Neuronal stem cell (in vitro differentiated cells): Measurements from ENCODE around the gene BZW2.
"Not testable (repeated sequence)": the region's sequence is repeated elsewhere in the genome, so short reads cannot be mapped to it uniquely, and the experiment has no call there.

Source experiments
- DNase-seq: peaks from one replicate; pipeline ENCODE4 v3.0.0-alpha.2; 2013; ENCODE audit warnings: low spot score
- H2AFZ ChIP-seq: one replicate; pipeline ENCODE4 v1.6.1; 2013; ENCODE audit warnings: mild to moderate bottlenecking, low read length, inconsistent platforms
- H2AK5ac ChIP-seq: 2 replicates; pipeline ENCODE4 v1.6.1; 2013; ENCODE audit warnings: low read depth, mild to moderate bottlenecking, inconsistent platforms, low read length, moderate library complexity, mixed read lengths
- H2BK120ac ChIP-seq: 2 replicates; pipeline ENCODE4 v1.6.1; 2013; ENCODE audit warnings: low read depth, mild to moderate bottlenecking, inconsistent platforms, low read length, moderate library complexity, mixed read lengths
- H2BK12ac ChIP-seq: one replicate; pipeline ENCODE4 v1.6.1; 2013; ENCODE audit warnings: low read length, inconsistent platforms
- H2BK15ac ChIP-seq: 2 replicates; pipeline ENCODE4 v1.6.1; 2013; ENCODE audit warnings: mild to moderate bottlenecking, low read length, inconsistent platforms, mixed read lengths
- H2BK5ac ChIP-seq: one replicate; pipeline ENCODE4 v1.6.1; 2013; ENCODE audit warnings: inconsistent platforms, mild to moderate bottlenecking, low read length, moderate library complexity
- H3K14ac ChIP-seq: one replicate; pipeline ENCODE4 v1.6.1; 2013; ENCODE audit warnings: low read length, inconsistent platforms
- H3K18ac ChIP-seq: 2 replicates; pipeline ENCODE4 v1.6.1; 2013; ENCODE audit warnings: low read length, inconsistent platforms
- H3K23ac ChIP-seq: 2 replicates; pipeline ENCODE4 v1.6.1; 2013; ENCODE audit warnings: low read depth, mild to moderate bottlenecking, mixed read lengths, low read length, inconsistent platforms; ENCODE audit not compliant: poor library complexity
- H3K27ac ChIP-seq: replicated peaks from 3 replicates; pipeline ENCODE4 v1.5.1; 2013; ENCODE audit warnings: low read length, inconsistent platforms
- H3K27me3 ChIP-seq, 3 experiments: 2 replicates each; pipeline ENCODE4 v1.6.1; 2013; ENCODE audit warnings: low read length in 3 of 3, mild to moderate bottlenecking in 2 of 3, inconsistent platforms in 1 of 3, low read depth in 1 of 3, mixed read lengths in 1 of 3, moderate library complexity in 1 of 3; ENCODE audit not compliant: control insufficient read depth in 3 of 3, insufficient read depth in 3 of 3
- H3K36me3 ChIP-seq, 2 donors: replicated peaks in 1 of 2; 2 replicates each; pipeline ENCODE4 v1.6.1; 2013; ENCODE audit warnings: low read length in 2 of 2; ENCODE audit not compliant: control insufficient read depth in 2 of 2, insufficient read depth in 2 of 2
- H3K4ac ChIP-seq: 2 replicates; pipeline ENCODE4 v1.6.1; 2013; ENCODE audit warnings: inconsistent platforms, mild to moderate bottlenecking, low read length, moderate library complexity
- H3K4me1 ChIP-seq, 2 donors: 1 replicate in 1 of 2; 2 replicates in 1 of 2; pipeline ENCODE4 v1.6.1; 2013; ENCODE audit warnings: low read length in 2 of 2, low read depth in 1 of 2; ENCODE audit not compliant: control insufficient read depth in 2 of 2, insufficient read depth in 1 of 2
- H3K4me2 ChIP-seq: one replicate; pipeline ENCODE4 v1.6.1; 2013; ENCODE audit warnings: mild to moderate bottlenecking, low read length, inconsistent platforms; ENCODE audit not compliant: insufficient read depth, poor library complexity, severe bottlenecking
- H3K4me3 ChIP-seq, 2 donors: 2 replicates each; pipeline ENCODE4 v1.5.1; 2013; ENCODE audit warnings: low read length in 2 of 2, mild to moderate bottlenecking in 2 of 2, inconsistent platforms in 1 of 2, moderate library complexity in 1 of 2
- H3K79me1 ChIP-seq: one replicate; pipeline ENCODE4 v1.6.1; 2013; ENCODE audit warnings: low read depth, mild to moderate bottlenecking, inconsistent platforms, low read length, moderate library complexity
- H3K9ac ChIP-seq: one replicate; pipeline ENCODE4 v1.6.1; 2013; ENCODE audit warnings: mild to moderate bottlenecking, low read depth, low read length, inconsistent platforms; ENCODE audit not compliant: poor library complexity
- H3K9me3 ChIP-seq, 2 donors: replicated peaks in 1 of 2; 2 replicates each; pipeline versions ENCODE3 to v1.6.1; 2013; ENCODE audit warnings: low read length in 2 of 2, mild to moderate bottlenecking in 2 of 2, inconsistent platforms in 1 of 2, low read depth in 1 of 2, mixed read lengths in 1 of 2, moderate library complexity in 1 of 2; ENCODE audit not compliant: control insufficient read depth in 2 of 2, insufficient read depth in 1 of 2
- H4K8ac ChIP-seq: one replicate; pipeline ENCODE4 v1.6.1; 2013; ENCODE audit warnings: low read depth, mild to moderate bottlenecking, inconsistent platforms, low read length, moderate library complexity
- H4K91ac ChIP-seq: one replicate; pipeline ENCODE4 v1.6.1; 2013; ENCODE audit warnings: low read length, low read depth, mild to moderate bottlenecking, inconsistent platforms; ENCODE audit not compliant: poor library complexity
- WGBS, 2 donors: extraction: QIAGEN DNeasy Blood & Tissue Kit; methylation state at CpG; one replicate each; pipeline ENCODE4 v1.1.7; 2013; ENCODE audit warnings: missing lambda C conversion rate in 2 of 2, mixed read lengths in 1 of 2; ENCODE audit not compliant: insufficient read length in 2 of 2, insufficient replicate concordance in 1 of 2; ENCODE audit errors: extremely low coverage in 2 of 2; 5-methylcytosine and 5-hydroxymethylcytosine counted together

The BZW2 gene

GRCh38 chr7:16678645-16679566 lies 32.9 kb downstream of the BZW2 start:
- not testable (repeated sequence) for H3K14ac ChIP-seq, H3K23ac ChIP-seq, H3K27ac ChIP-seq, H3K27me3 ChIP-seq, H3K18ac ChIP-seq, H3K4me1 ChIP-seq, H3K4me2 ChIP-seq, H2BK5ac ChIP-seq, H3K9ac ChIP-seq, H2BK120ac ChIP-seq, H2AFZ ChIP-seq, H3K4ac ChIP-seq, H2AK5ac ChIP-seq, H4K8ac ChIP-seq, H4K91ac ChIP-seq, H3K79me1 ChIP-seq, H2BK15ac ChIP-seq, DNase-seq, H3K4me3 ChIP-seq, H2BK12ac ChIP-seq
- Histone ChIP-seq H3K36me3 (peaks cover 8 to 94% of the 10 kb centered on the region in 2 donors), H3K9me3 (peaks cover 0 to 12% of the 10 kb centered on the region in 2 donors)
- WGBS, 2 donors: no CpG with 5 or more reads among the region's 14 CpGs

- Histone ChIP-seq H3K79me1 (no peaks in the 10 kb centered on the region), H3K4me3 (no peak overlapping the region), H3K4ac (no peak overlapping the region), H2BK120ac (no peak overlapping the region), H4K8ac (no peak overlapping the region), H3K4me2 (no peak overlapping the region), H3K23ac (no peak overlapping the region), H2AK5ac (no peak overlapping the region), H2BK12ac (no peak overlapping the region), H3K36me3 (peaks cover 10 to 97% of the 10 kb centered on the region in 2 donors), H3K9me3 (peaks cover 0 to 2% of the 10 kb centered on the region in 2 donors), H2BK5ac (no peak overlapping the region), H2AFZ (no peak overlapping the region), H4K91ac (no peak overlapping the region), H3K9ac (no peak overlapping the region), H3K4me1 (peaks cover 0 to 5% of the 10 kb centered on the region in 2 donors), H3K14ac (no peak overlapping the region), H3K27me3 (no peaks in the 10 kb centered on the region), H2BK15ac (no peak overlapping the region), H3K18ac (no peak overlapping the region), H3K27ac (no peak overlapping the region)
- DNase-seq: no peak
- WGBS, 2 donors: no CpG with 5 or more reads among the region's 2 CpGs
Measured at GRCh38 chr7:16684935-16685334, 39.0 kb downstream of the BZW2 start.

- Histone ChIP-seq H2AFZ (no peak overlapping the region), H3K4me2 (no peak overlapping the region), H2BK12ac (no peak overlapping the region), H3K14ac (no peak overlapping the region), H2BK5ac (no peak overlapping the region), H3K79me1 (no peaks in the 10 kb centered on the region), H3K4me3 (no peak overlapping the region), H4K8ac (no peak overlapping the region), H3K23ac (no peak overlapping the region), H2BK15ac (no peak overlapping the region), H3K36me3 (peaks cover 10 to 97% of the 10 kb centered on the region in 2 donors), H3K27me3 (no peaks in the 10 kb centered on the region), H3K4ac (no peak overlapping the region), H4K91ac (no peak overlapping the region), H3K27ac (no peak overlapping the region), H2BK120ac (no peak overlapping the region), H3K9me3 (peaks cover 0 to 2% of the 10 kb centered on the region in 2 donors), H3K9ac (no peak overlapping the region), H3K4me1 (peaks cover 0 to 5% of the 10 kb centered on the region in 2 donors), H2AK5ac (no peak overlapping the region), H3K18ac (no peak overlapping the region)
- no peak for DNase-seq
- WGBS, 2 donors: no CpG with 5 or more reads among the region's 2 CpGs
Measured at GRCh38 chr7:16685535-16685934, 39.6 kb downstream of the BZW2 start.

- Histone ChIP-seq H4K91ac (no peak overlapping the region), H4K8ac (no peak overlapping the region), H3K4me3 (no peak overlapping the region), H2AFZ (no peak overlapping the region), H3K27me3 (no peaks in the 10 kb centered on the region), H2BK15ac (no peak overlapping the region), H3K23ac (no peak overlapping the region), H3K4me2 (no peak overlapping the region), H3K9me3 (no peaks in the 10 kb centered on the region), H3K4ac (no peak overlapping the region), H3K9ac (no peak overlapping the region), H3K36me3 (peaks cover 12 to 98% of the 10 kb centered on the region in 2 donors), H2BK120ac (no peak overlapping the region), H2BK12ac (no peak overlapping the region), H2BK5ac (no peak overlapping the region), H2AK5ac (no peak overlapping the region), H3K79me1 (no peaks in the 10 kb centered on the region), H3K18ac (no peak overlapping the region), H3K27ac (no peak overlapping the region), H3K4me1 (peaks cover 0 to 5% of the 10 kb centered on the region in 2 donors), H3K14ac (no peak overlapping the region)
- DNase-seq: no peak
- no CpG with 5 or more reads among the region's 2 CpGs for WGBS, 2 donors
Measured at GRCh38 chr7:16688249-16688648, 42.3 kb downstream of the BZW2 start.
